GM18499 (cell line): Measurements from ENCODE around the gene EHF.
"Not testable (repeated sequence)": the region's sequence is repeated elsewhere in the genome, so short reads cannot be mapped to it uniquely, and the experiment has no call there.

Experiments
- ATAC-seq: cut with Tn5 transposase; IDR thresholded peaks from one replicate; pipeline ENCODE4 v1.9.1; 2021; ENCODE audit warnings: moderate number of reproducible peaks; ENCODE audit not compliant: insufficient read depth, unreplicated experiment

Gene EHF

GRCh38 chr11:34658071-34659015 is 37.5 kb downstream of the EHF start:
- no peak for ATAC-seq

- ATAC-seq, result no peak
Observed at GRCh38 chr11:34659096-34659733, 38.3 kb downstream of the EHF start.

DNA sequence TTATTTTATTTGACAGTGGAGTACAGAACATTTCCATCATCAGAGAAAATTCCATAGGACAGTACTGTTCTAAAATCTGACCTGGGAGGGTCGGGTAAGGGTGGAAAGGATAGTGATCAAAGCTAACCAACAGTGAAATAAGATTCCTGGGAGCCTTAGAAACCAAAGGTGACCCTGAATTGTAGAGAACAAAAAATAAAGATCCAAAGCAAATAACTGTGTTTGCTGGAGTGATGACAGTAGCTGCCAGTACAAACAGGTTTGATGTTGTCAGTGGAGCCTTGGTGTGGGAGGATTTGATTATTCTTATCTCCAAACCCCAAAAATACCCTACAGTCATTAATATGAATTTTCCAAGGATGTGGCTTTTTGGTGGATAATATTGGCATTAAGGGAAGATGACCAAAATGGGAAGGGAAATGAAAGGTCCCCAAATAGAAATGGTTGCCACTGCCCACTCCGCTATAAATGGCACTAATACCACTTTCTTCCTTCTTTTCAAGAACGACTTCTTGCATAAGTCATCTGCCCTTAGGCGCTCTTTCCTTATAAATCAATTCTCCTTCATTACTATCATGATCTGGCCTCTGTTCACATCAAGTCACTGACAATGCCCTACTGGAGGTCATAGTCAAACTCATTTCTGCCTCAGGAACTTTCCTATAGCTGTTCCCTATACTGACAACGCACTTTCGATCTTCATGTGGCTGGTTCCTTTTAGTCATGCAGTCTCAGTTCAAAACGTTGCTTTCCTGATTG is 44.4 kb downstream of the EHF start:
- no peak for ATAC-seq

GRCh38 chr11:34667810-34668582 is 47.1 kb downstream of the EHF start:
- ATAC-seq, result no peak

GRCh38 chr11:34668583-34669053 is 47.7 kb downstream of the EHF start:
- no peak for ATAC-seq

DNA sequence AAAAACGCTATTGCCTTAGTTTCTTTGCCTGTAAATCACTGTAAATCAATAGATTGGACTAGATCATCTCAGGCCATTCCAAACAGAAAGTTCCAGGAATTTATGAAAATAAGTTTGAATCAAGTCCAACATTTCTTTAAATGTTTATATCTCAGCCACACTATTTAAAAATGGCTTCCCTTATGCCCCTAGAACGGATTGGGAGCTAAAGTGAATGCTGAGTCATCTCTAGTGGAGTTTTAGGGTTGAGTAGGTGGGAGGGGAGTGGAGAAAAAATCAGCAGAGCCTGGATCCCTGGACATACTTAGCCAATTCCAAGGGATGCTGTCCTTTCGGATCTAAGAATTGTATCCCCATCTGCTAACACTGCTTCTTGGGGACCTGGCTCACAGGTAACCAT is 48.6 kb downstream of the EHF start:
- ATAC-seq, result no peak

DNA sequence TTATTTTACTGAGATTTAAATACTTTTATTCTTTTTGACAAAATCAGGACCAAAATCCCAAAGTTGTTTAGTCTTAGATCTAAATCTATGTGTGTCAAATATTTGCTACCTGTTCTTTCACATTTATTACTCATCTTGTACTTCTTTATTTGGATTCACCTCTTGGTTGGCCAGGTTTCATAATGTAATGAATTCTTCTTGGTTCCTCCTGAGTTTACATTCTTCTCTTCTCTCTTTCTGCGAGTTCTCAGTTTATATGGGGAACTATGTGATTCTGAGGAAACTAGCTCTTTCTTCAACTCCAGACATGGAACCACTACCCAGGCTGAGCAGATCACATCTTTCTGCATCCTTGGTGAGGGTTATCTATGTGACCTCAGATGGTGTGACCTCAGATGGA is 50.2 kb downstream of the EHF start:
- no peak for ATAC-seq

GRCh38 chr11:34671946-34672345 is 51.1 kb downstream of the EHF start:
- no peak for ATAC-seq

- no peak for ATAC-seq
Observed at GRCh38 chr11:34674038-34674437, 53.1 kb downstream of the EHF start.

- no peak for ATAC-seq
Observed at GRCh38 chr11:34676227-34676626, 55.3 kb downstream of the EHF start.

- no peak for ATAC-seq
Observed at GRCh38 chr11:34679681-34680080, 58.8 kb downstream of the EHF start.

DNA sequence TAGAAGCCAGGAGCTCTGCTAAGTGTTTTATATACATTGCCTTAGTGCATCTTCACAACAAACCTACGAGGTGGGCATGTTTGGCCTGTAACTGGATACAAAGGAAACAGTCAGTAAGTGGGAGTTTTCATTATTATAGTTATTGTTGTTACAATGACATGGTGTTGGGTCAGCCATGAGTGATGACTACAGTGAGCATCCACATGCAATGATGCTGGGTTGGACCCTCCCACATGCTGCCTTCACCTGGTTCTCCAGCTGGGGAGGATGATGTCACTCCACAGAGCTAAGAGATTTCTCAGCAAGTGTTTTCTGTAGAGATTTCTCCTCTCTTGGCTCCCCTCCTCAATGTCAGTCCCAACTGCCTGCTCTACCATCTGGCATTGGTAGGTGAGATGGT is 59.3 kb downstream of the EHF start:
- no peak for ATAC-seq

DNA sequence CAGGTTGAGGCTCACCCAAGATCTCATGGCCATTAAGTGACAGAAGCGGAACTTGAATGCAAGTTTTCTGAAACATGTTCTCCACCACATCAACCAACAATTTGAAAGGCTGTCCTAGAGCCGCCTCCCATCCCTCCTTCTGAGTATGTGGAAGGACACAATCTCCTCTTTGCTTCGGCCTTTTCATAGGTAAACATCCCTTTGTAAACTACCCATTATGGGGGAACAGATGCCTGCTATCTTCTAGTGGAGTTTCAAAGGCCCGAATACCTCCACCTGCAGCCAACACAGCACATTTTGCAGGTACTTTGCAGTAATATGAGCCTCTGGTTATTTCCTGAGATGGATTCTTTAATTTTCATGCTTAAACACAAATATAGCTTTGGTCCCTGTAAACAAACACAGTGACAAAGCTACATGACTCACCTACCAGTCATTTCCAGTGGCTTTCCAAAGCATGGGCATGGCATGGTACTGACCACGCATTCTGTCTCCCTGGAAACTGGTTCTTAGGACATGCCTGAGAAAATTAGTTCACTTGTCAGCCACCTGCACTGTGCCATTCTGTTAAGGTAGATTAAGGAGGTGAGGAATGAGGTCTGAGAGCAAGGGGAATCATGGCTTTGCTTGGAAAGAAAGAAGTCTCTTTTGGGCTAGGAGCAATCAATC is 60.2 kb downstream of the EHF start:
- no peak for ATAC-seq

- no peak for ATAC-seq
Observed at GRCh38 chr11:34682825-34683224, 61.9 kb downstream of the EHF start.

GRCh38 chr11:34683396-34683795 is 62.5 kb downstream of the EHF start:
- ATAC-seq, result no peak

- no peak for ATAC-seq
Observed at GRCh38 chr11:34685864-34686263, 65.0 kb downstream of the EHF start.

GRCh38 chr11:34692299-34692698 is 71.4 kb downstream of the EHF start:
- ATAC-seq, result not testable (repeated sequence)

- no peak for ATAC-seq
Observed at GRCh38 chr11:34696862-34697261, 76.0 kb downstream of the EHF start.

GRCh38 chr11:34706709-34707461 is 86.0 kb downstream of the EHF start:
- ATAC-seq, result no peak
